Renal pelvis (tissue), 4 donors: Measurements from ENCODE around the gene GRIK5. TPM values are rescaled to one million over a fixed set of nuclear protein-coding genes. Genes with fewer than 3 reads are reported as not detected.
A peak's percentile ranks its signal among the peaks of the same experiment; 100 is the strongest.
"Not testable (repeated sequence)": the region's sequence is repeated elsewhere in the genome, so short reads cannot be mapped to it uniquely, and the experiment has no call there.

Experiments used
- DNase-seq: peaks from one replicate; pipeline ENCODE4 v3.0.0-alpha.2; 2013
- polyA plus RNA-seq, 3 donors: library from polyadenylated mRNA; unstranded; fragments of 120-200 nt; gene quantifications; one replicate each; pipeline ENCODE4 v1.2.1, GENCODE V29; 2013; ENCODE audit not compliant: insufficient read length in 3 of 3

Gene GRIK5
- polyA plus RNA-seq, 3 donors = 24.1 to 30.6 (median 30.5) TPM

DNA sequence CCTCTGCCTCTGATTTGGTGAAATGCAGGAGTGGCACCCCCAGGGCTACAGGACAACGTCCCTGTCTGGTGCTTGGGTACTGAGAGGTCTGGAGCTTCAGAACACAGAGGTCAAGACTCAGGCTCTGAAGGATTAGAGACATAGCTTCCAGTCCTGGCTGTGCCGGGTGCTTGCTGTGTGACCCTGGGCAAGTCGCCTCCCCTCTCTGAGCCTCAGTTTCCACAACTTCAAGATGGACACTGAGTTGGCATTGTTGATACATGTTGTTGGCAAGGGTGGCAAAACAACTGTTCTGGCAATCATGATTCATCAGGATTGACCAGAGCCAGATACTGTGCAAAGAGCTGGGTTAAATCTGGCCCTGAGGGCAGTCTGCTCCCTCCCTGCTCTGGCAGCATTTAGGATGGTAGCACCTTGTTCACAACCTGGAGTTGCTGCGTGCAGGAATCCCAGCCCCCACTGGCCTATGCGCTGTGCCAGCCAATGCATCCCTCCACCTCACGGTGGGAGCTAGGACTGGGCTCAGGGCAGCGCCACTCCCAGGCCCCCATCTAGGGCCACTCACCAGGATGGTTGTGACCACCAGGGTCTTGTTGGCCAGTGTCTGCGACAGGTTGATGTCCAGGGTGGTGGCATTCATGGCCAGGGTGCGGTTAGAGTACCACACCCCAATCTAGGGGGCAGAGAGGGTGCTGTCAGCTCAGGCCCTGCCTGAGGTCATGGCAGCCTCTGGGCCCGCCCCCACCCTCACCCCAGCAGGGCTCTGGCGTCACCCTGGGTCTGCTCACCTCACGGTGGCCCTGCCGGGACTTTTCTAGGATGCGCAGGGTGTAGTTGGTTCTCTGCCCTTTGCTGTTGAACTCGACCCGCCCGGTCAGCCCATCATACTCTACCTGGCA, 16.7 kb downstream of the GRIK5 start:
- DNase-seq = no peak

GRCh38 chr19:42052241-42052863, 17.7 kb downstream of the GRIK5 start:
- no peak for DNase-seq

DNA sequence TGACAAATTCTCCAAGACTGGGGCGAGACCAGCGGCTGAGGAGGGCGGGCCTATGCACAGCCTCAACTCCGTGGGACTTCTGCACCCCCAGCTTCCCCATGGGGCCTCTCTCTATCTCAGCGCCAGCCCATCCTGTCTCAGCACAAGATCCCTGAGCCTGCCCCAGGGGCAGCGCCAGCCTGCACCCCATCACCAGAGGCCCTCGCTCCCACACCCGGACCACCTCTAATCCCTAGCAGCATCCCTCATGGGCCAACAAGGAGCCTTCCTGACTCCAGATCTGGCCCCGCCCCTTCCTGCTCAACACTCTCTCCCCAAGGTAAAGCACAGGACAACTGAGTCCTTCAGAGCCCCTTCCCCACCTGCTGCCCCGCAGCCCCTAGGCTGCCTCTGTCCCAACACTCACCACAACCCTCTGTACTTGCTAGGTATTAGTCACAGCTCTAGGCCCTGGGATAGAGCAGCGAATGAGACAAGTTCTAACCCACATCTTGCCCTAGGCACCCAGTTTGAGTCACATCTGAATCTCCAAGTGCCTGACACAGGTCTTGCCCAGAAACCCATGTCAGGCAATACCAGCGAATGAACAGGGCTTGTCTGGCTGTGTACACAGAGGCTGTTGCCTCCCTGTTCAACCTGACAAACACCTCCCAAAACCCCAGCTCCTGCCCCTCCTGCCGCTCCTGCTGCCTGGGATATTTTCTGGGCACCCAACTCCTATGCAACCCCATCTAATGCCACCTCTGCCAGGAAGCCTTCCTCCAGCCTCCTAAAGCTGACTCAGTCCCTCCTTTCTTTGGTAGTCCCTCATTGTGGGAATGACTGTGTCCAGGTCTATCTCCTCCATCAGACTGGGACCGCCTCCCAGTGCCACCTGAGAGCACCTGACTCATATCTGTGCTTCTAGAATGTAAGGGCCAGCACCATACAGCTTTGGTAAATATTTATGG, 18.6 kb downstream of the GRIK5 start:
- no peak for DNase-seq

DNA sequence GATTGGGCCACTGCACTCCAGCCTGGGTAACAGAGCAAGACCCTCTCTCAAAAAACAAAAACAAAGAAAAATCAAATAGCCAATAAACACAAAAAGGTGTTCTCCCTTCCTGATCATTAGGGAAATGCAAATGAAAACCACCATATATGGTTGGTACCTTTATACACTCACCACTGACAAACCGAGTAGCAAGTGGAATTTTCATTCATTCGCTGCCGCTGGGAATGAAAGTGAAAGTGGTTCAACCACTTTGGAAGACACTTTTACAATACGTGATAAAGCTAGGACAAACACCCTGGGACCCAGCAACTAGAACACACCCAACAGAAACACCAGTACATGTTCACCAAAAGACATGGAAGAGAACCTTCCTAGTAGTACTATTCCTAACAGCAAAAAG, 21.0 kb downstream of the GRIK5 start:
- no peak for DNase-seq

- DNase-seq = no peak
These were observed 24.4 kb downstream of the GRIK5 start for GRCh38 chr19:42045575-42045974.

- no peak for DNase-seq
These were observed 27.4 kb downstream of the GRIK5 start for GRCh38 chr19:42042455-42043170.

DNA sequence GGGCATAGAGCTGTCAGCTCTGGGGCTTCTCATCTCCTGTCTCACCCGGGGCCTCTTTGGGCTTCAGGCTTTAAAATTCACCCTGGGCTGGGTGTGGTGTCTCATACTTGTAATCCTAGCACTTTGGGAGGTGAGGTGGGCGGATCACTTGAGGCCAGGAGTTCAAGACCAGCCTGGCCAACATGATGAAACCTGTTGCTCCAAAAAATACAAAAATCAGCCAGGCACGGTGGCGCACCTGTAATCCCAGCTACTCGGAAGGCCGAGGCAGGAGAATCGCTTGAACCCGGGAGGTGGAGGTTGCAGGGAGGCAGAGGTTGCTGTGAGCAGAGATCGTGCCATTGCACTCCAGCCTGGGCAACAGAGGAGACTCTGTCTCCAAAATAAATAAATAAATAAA, 29.5 kb downstream of the GRIK5 start:
- not testable (repeated sequence) for DNase-seq

- no peak for DNase-seq
These were observed 30.0 kb downstream of the GRIK5 start for GRCh38 chr19:42040031-42040430.

GRCh38 chr19:42038666-42039065, 31.3 kb downstream of the GRIK5 start:
- DNase-seq = no peak

- no peak for DNase-seq
These were observed 32.4 kb downstream of the GRIK5 start for GRCh38 chr19:42037649-42038048.

DNA sequence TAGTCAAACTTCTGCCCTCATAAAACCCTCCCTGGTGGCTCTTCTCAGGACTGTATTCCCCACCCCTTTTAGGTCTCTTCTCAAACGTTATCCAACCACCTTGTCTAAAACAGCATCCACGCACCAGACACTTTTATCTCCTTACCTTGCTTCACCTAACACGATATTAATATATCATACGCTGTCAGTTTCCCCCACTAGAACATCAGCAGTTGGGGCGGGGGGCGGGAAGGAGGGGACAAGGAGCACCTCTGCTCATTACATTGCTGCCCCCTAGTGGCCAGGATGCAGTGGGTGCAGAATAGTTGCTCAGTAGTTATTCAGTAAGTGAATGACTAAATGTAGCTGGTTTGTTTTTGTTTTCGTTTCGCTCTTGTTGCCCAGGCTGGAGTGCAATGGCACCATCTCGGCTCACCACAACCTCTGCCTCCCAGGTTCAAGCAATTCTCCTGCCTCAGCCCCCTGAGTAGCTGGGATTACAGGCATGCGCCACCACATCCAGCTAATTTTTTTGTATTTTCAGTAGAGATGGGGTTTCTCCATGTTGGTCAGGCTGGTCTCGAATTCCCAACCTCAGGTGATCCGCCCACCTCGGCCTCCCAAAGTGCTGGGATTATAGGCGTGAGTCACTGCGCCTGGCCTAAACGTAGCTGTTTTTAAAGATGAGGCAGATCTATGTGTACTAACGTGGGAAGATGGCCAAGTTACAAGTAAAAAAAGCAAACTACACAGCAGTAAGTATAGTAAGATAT, 35.2 kb downstream of the GRIK5 start:
- DNase-seq = peak; percentile 37

- no peak for DNase-seq
These were observed 36.6 kb downstream of the GRIK5 start for GRCh38 chr19:42033413-42033812.

- peak; percentile 53 for DNase-seq
These were observed 37.6 kb downstream of the GRIK5 start for GRCh38 chr19:42032431-42032830.

GRCh38 chr19:42030645-42031440, 39.2 kb downstream of the GRIK5 start:
- DNase-seq = no peak

GRCh38 chr19:42028304-42029216, 41.4 kb downstream of the GRIK5 start:
- DNase-seq = no peak

GRCh38 chr19:42024622-42025111, 45.3 kb downstream of the GRIK5 start:
- peak; percentile 14 for DNase-seq

- DNase-seq = no peak
These were observed 46.1 kb downstream of the GRIK5 start for GRCh38 chr19:42023943-42024260.

GRCh38 chr19:42023121-42023942, 46.7 kb downstream of the GRIK5 start:
- no peak for DNase-seq
